GM21447 (cell line): ENCODE data around the gene RYR2.

Experiments
- ATAC-seq: cut with Tn5 transposase; IDR thresholded peaks from one replicate; pipeline ENCODE4 v1.9.1; 2021; ENCODE audit not compliant: unreplicated experiment

Gene RYR2

GRCh38 chr1:237041795-237042525, at the start of gene RYR2:
TSS of gene RYR2 (plus strand) at chr1:237042184. CDS start at chr1:237042522, 338 bp downstream.
- no peak for ATAC-seq

GRCh38 chr1:236992449-236992848, 49.5 kb upstream of the RYR2 start:
- ATAC-seq = no peak

GRCh38 chr1:236994450-236994849, 47.5 kb upstream of the RYR2 start:
- no peak for ATAC-seq

GRCh38 chr1:236997361-236997760, 44.6 kb upstream of the RYR2 start:
- ATAC-seq = no peak

GRCh38 chr1:236997882-236998281, 44.1 kb upstream of the RYR2 start:
- no peak for ATAC-seq

GRCh38 chr1:236998546-236998945, 43.4 kb upstream of the RYR2 start:
- ATAC-seq = no peak

- ATAC-seq = no peak
Measured at GRCh38 chr1:237000191-237000590, 41.8 kb upstream of the RYR2 start.

- no peak for ATAC-seq
Measured at GRCh38 chr1:237003516-237003915, 38.5 kb upstream of the RYR2 start.

GRCh38 chr1:237004116-237004515, 37.9 kb upstream of the RYR2 start, which contains the start of gene MT1HL1:
TSS of gene MT1HL1 (minus strand) at chr1:237004441. CDS start at chr1:237004372, 69 bp downstream.
- no peak for ATAC-seq

GRCh38 chr1:237005674-237006073, 36.3 kb upstream of the RYR2 start:
- no peak for ATAC-seq

- ATAC-seq = no peak
Measured at GRCh38 chr1:237007147-237007881, 34.7 kb upstream of the RYR2 start.

GRCh38 chr1:237009611-237010010, 32.4 kb upstream of the RYR2 start:
- ATAC-seq = no peak

GRCh38 chr1:237011432-237011831, 30.6 kb upstream of the RYR2 start:
- ATAC-seq = no peak

GRCh38 chr1:237012361-237012760, 29.6 kb upstream of the RYR2 start:
- no peak for ATAC-seq

- no peak for ATAC-seq
Measured at GRCh38 chr1:237012788-237013383, 29.1 kb upstream of the RYR2 start.

GRCh38 chr1:237013608-237014007, 28.4 kb upstream of the RYR2 start:
- ATAC-seq = no peak

GRCh38 chr1:237016626-237017025, 25.4 kb upstream of the RYR2 start:
- no peak for ATAC-seq

- ATAC-seq = no peak
Measured at GRCh38 chr1:237018896-237019295, 23.1 kb upstream of the RYR2 start.

- ATAC-seq = no peak
Measured at GRCh38 chr1:237025358-237026074, 16.5 kb upstream of the RYR2 start.

- no peak for ATAC-seq
Measured at GRCh38 chr1:237029240-237029639, 12.7 kb upstream of the RYR2 start.

GRCh38 chr1:237029850-237030535, 12.0 kb upstream of the RYR2 start:
- no peak for ATAC-seq
